ENCODE measurements around the gene TRNP1. TPM values are rescaled to one million over a fixed set of nuclear protein-coding genes. Genes with fewer than 3 reads are reported as not detected.
A peak's percentile ranks its signal among the peaks of the same experiment; 100 is the strongest.

TRNP1 gene
- total RNA-seq, 2 experiments from 2014 or later = 0.16 to 0.38 TPM

- Mint-ChIP-seq H3K27me3 (peaks cover 42% of the 10 kb centered on the region), H3K36me3 (ENCODE audit: low read depth) (no peaks in the 10 kb centered on the region), H3K9me3 (no peaks in the 10 kb centered on the region), H3K4me3 (peak overlapping the region; percentile 33), H3K4me1 (ENCODE audit: low read depth) (peaks cover 16% of the 10 kb centered on the region), H3K27ac (no peak overlapping the region)
- CTCF ChIA-PET = interaction anchor here (8.1 kb wide), 1 partner anchor 54 kb away, joined by 72 read pairs; no protein-coding TSS in a partner anchor
- ATAC-seq (peak; percentile 59), DNase-seq (peak; percentile 54)
- POLR2A ChIA-PET = no interaction called here
- intact Hi-C loops (cut with micrococcal nuclease) = no loop called here
- TF ChIP-seq CTCF (IDR thresholded peaks at IDR 0.05) = no peak
Measured at GRCh38 chr1:26991310-26992116, 2.0 kb upstream of the TRNP1 start.

GRCh38 chr1:26994020-26994786 lies 711 bp downstream of the TRNP1 start:
- peaks cover 21% of the 10 kb centered on the region for H3K4me1 Mint-ChIP-seq (ENCODE audit: low read depth)
- peaks cover 49% of the 10 kb centered on the region for H3K27me3 Mint-ChIP-seq
- no peaks in the 10 kb centered on the region for H3K36me3 Mint-ChIP-seq (ENCODE audit: low read depth)
- POLR2A ChIA-PET = interaction anchor here (0.8 to 1.2 kb wide), 2 partner anchors 161 to 494 kb away, joined by 3 to 5 read pairs; partner anchors contain the start of gene SLC9A1
- CTCF ChIA-PET = interaction anchor here (0.5 to 8.1 kb wide), 12 partner anchors 8 to 354 kb away, joined by 3 to 72 read pairs (median 4); partner anchors contain the start of genes NUDC and TENT5B
- no peaks in the 10 kb centered on the region for H3K9me3 Mint-ChIP-seq
- no peak overlapping the region for H3K27ac Mint-ChIP-seq
- TF ChIP-seq CTCF (IDR thresholded peaks at IDR 0.05) = no peak
- DNase-seq = peak; percentile 37
- H3K4me3 Mint-ChIP-seq = peak overlapping the region; percentile 74
- intact Hi-C loops (cut with micrococcal nuclease) = no loop called here
- peak; percentile 5 for ATAC-seq

GRCh38 chr1:26994787-26995517 lies 1.5 kb downstream of the TRNP1 start:
- ChIA-PET CTCF (interaction anchor here (0.9 to 8.1 kb wide), 9 partner anchors 9 to 306 kb away, joined by 3 to 72 read pairs (median 4); partner anchors contain the start of genes KDF1, NUDC and TENT5B), POLR2A (interaction anchor here (0.8 to 1.2 kb wide), 2 partner anchors 160 to 495 kb away, joined by 3 to 5 read pairs; partner anchors contain the start of gene SLC9A1)
- Mint-ChIP-seq H3K36me3 (ENCODE audit: low read depth) (no peaks in the 10 kb centered on the region), H3K27ac (no peak overlapping the region), H3K4me3 (peak overlapping the region; percentile 68), H3K9me3 (no peaks in the 10 kb centered on the region), H3K4me1 (ENCODE audit: low read depth) (peaks cover 21% of the 10 kb centered on the region), H3K27me3 (peaks cover 49% of the 10 kb centered on the region)
- DNase-seq (no peak), ATAC-seq (no peak)
- intact Hi-C loops (cut with micrococcal nuclease) = no loop called here
- no peak for TF ChIP-seq CTCF (IDR thresholded peaks at IDR 0.05)

- peaks cover 21% of the 10 kb centered on the region for H3K4me1 Mint-ChIP-seq (ENCODE audit: low read depth)
- TF ChIP-seq CTCF (IDR thresholded peaks at IDR 0.05) = no peak
- no peaks in the 10 kb centered on the region for H3K9me3 Mint-ChIP-seq
- no peak overlapping the region for H3K27ac Mint-ChIP-seq
- H3K36me3 Mint-ChIP-seq (ENCODE audit: low read depth) = no peaks in the 10 kb centered on the region
- POLR2A ChIA-PET = interaction anchor here (1.0 kb wide), 1 partner anchor 246 kb away, joined by 3 read pairs; no protein-coding TSS in a partner anchor
- no peak for DNase-seq
- H3K27me3 Mint-ChIP-seq = peaks cover 45% of the 10 kb centered on the region
- intact Hi-C loops (cut with micrococcal nuclease) = no loop called here
- ATAC-seq = no peak
- CTCF ChIA-PET = interaction anchor here (0.7 to 8.1 kb wide), 14 partner anchors 9 to 636 kb away, joined by 3 to 72 read pairs (median 4); partner anchors contain the start of genes KDF1 and TENT5B
- H3K4me3 Mint-ChIP-seq = no peak overlapping the region
Measured at GRCh38 chr1:26996024-26996423, 2.5 kb downstream of the TRNP1 start.
